H1 (cell line): ENCODE measurements around the gene ADIPOQ. TPM values are rescaled to one million over a fixed set of nuclear protein-coding genes. Genes with fewer than 3 reads are reported as not detected.
"Not testable (repeated sequence)": the region's sequence is repeated elsewhere in the genome, so short reads cannot be mapped to it uniquely, and the experiment has no call there.

Source experiments
- CTCF ChIA-PET: fragments of 300-600 bp; sonication (Branson Sonifier 250); formaldehyde crosslinking; loops from one replicate; lab custom pipeline; 2021; ENCODE audit not compliant: partially characterized antibody; lab: Charles Lee
- POLR2A ChIA-PET: fragments of 300-600 bp; sonication (Branson Sonifier 250); formaldehyde crosslinking; loops from one replicate; lab custom pipeline; 2021; ENCODE audit warnings: inconsistent platforms; ENCODE audit not compliant: partially characterized antibody; lab: Charles Lee
- DNase-seq, 2 experiments: peaks; one replicate each; pipeline versions ENCODE4 v3.0.0 to v3.0.0-alpha.2; 2010 to 2022; ENCODE audit warnings: low spot score in 2 of 2, low read depth in 1 of 2, mixed read lengths in 1 of 2
- FAIRE-seq: peaks from 2 replicates; lab custom pipeline; 2011; peaks lifted over from hg19 to GRCh38; lab: Jason Lieb, UNC
- H2AFZ ChIP-seq: 2 replicates; pipeline ENCODE4 v1.8.1; 2012; ENCODE audit warnings: low read length, inconsistent platforms
- H2AK5ac ChIP-seq: 2 replicates; pipeline ENCODE4 v1.6.1; 2013; ENCODE audit warnings: low read depth, low read length
- H2BK120ac ChIP-seq: replicated peaks from 2 replicates; pipeline ENCODE3; 2013; ENCODE audit warnings: low read depth, low read length, inconsistent platforms
- H2BK12ac ChIP-seq: 2 replicates; pipeline ENCODE4 v1.6.1; 2013; ENCODE audit warnings: low read depth, low read length
- H2BK15ac ChIP-seq: 2 replicates; pipeline ENCODE4 v1.6.1; 2013; ENCODE audit warnings: low read length
- H2BK20ac ChIP-seq: 2 replicates; pipeline ENCODE4 v1.6.1; 2013; ENCODE audit warnings: low read length
- H2BK5ac ChIP-seq: 2 replicates; pipeline ENCODE4 v1.6.1; 2013; ENCODE audit warnings: low read depth, low read length
- H3K14ac ChIP-seq: 2 replicates; pipeline ENCODE4 v1.6.1; 2013; ENCODE audit warnings: inconsistent platforms; ENCODE audit not compliant: insufficient read length
- H3K18ac ChIP-seq: 2 replicates; pipeline ENCODE4 v1.6.1; 2013; ENCODE audit warnings: low read length; ENCODE audit errors: extremely low read depth
- H3K23ac ChIP-seq: 2 replicates; pipeline ENCODE4 v1.6.1; 2013; ENCODE audit warnings: inconsistent platforms; ENCODE audit not compliant: insufficient read length
- H3K23me2 ChIP-seq: 2 replicates; pipeline ENCODE4 v1.6.1; 2013; ENCODE audit warnings: low read depth, low read length
- H3K27ac ChIP-seq: 2 replicates; pipeline ENCODE4 v1.6.1; 2011; ENCODE audit warnings: low read depth, low read length, inconsistent platforms
- H3K27me3 ChIP-seq, 4 experiments: replicated peaks in 1 of 4; 1 replicate in 1 of 4; 2 replicates in 3 of 4; pipeline versions ENCODE4 v1.6.1 to v1.8.1; 2011 to 2013; ENCODE audit warnings: low read length in 3 of 4, mild to moderate bottlenecking in 3 of 4, inconsistent platforms in 2 of 4, mixed read lengths in 2 of 4, moderate library complexity in 1 of 4; ENCODE audit not compliant: control insufficient read depth in 3 of 4, insufficient read depth in 3 of 4; ENCODE audit errors: extremely low read depth in 1 of 4
- H3K36me3 ChIP-seq, 4 experiments: 2 replicates each; pipeline versions ENCODE4 v1.6.1 to v1.8.1; 2011 to 2013; ENCODE audit warnings: mild to moderate bottlenecking in 4 of 4, low read length in 3 of 4, moderate library complexity in 2 of 4, control low read depth in 1 of 4, inconsistent platforms in 1 of 4; ENCODE audit not compliant: insufficient read depth in 4 of 4, control insufficient read depth in 2 of 4
- H3K4ac ChIP-seq: replicated peaks from 2 replicates; pipeline ENCODE3; 2013; ENCODE audit warnings: low read length, low read depth, mixed read lengths, inconsistent platforms; ENCODE audit not compliant: insufficient read length
- H3K4me1 ChIP-seq, 4 experiments: replicated peaks in 1 of 4; 1 replicate in 1 of 4; 2 replicates in 3 of 4; pipeline versions ENCODE4 v1.6.1 to v1.8.1; 2011 to 2013; ENCODE audit warnings: low read length in 3 of 4, inconsistent platforms in 2 of 4, mixed read lengths in 1 of 4; ENCODE audit not compliant: insufficient read depth in 4 of 4, control insufficient read depth in 3 of 4
- H3K4me2 ChIP-seq, 2 experiments: 2 replicates each; pipeline versions ENCODE4 v1.6.1 to v1.8.1; 2011 to 2013; ENCODE audit warnings: low read depth in 2 of 2, low read length in 2 of 2, control low read depth in 1 of 2, inconsistent platforms in 1 of 2, mild to moderate bottlenecking in 1 of 2; ENCODE audit not compliant: insufficient read depth in 1 of 2
- H3K4me3 ChIP-seq, 4 experiments: fragments of 200-600, 300-600 bp in 1 of 4; sonication (generic), shearing (Covaris generic), sonication (Bioruptor Twin) in 1 of 4; 2 replicates each; pipeline versions ENCODE4 v1.5.1 to v1.8.1; 2011 to 2016; ENCODE audit warnings: low read length in 4 of 4, low read depth in 3 of 4, control low read depth in 2 of 4, inconsistent platforms in 2 of 4, mild to moderate bottlenecking in 2 of 4, mixed read lengths in 1 of 4, moderate library complexity in 1 of 4; ENCODE audit not compliant: insufficient read depth in 2 of 4; ENCODE audit errors: extremely low read depth in 1 of 4
- H3K56ac ChIP-seq: replicated peaks from 2 replicates; pipeline ENCODE3; 2013; ENCODE audit warnings: low read depth, mild to moderate bottlenecking, mixed read lengths, low read length, inconsistent platforms; ENCODE audit not compliant: insufficient read length
- H3K79me1 ChIP-seq: 2 replicates; pipeline ENCODE4 v1.6.1; 2013; ENCODE audit warnings: low read depth, low read length, control low read depth
- H3K79me2 ChIP-seq, 2 experiments: 2 replicates each; pipeline versions ENCODE4 v1.6.1 to v1.8.1; 2012 to 2013; ENCODE audit warnings: low read length in 2 of 2, mild to moderate bottlenecking in 2 of 2, inconsistent platforms in 1 of 2; ENCODE audit not compliant: insufficient read depth in 2 of 2, control insufficient read depth in 1 of 2
- H3K9ac ChIP-seq, 4 experiments: replicated peaks in 1 of 4; 1 replicate in 1 of 4; 2 replicates in 3 of 4; pipeline versions ENCODE4 v1.6.1 to v1.8.1; 2011 to 2013; ENCODE audit warnings: low read depth in 3 of 4, low read length in 3 of 4, control low read depth in 2 of 4, mild to moderate bottlenecking in 2 of 4, moderate library complexity in 2 of 4, inconsistent platforms in 1 of 4; ENCODE audit errors: extremely low read depth in 1 of 4
- H3K9me3 ChIP-seq, 2 experiments: 2 replicates each; pipeline versions ENCODE4 v1.6.1 to v1.8.1; 2012 to 2013; ENCODE audit warnings: mild to moderate bottlenecking in 2 of 2, moderate library complexity in 2 of 2, control low read depth in 1 of 2, inconsistent platforms in 1 of 2, low read depth in 1 of 2, low read length in 1 of 2, mixed read lengths in 1 of 2; ENCODE audit not compliant: insufficient read depth in 2 of 2
- H4K20me1 ChIP-seq, 2 experiments: replicated peaks in 1 of 2; 2 replicates each; pipeline versions ENCODE3 to v1.8.1; 2011 to 2013; ENCODE audit warnings: inconsistent platforms in 2 of 2, low read length in 2 of 2, mild to moderate bottlenecking in 1 of 2; ENCODE audit not compliant: insufficient read depth in 2 of 2, control insufficient read depth in 1 of 2
- H4K5ac ChIP-seq: 2 replicates; pipeline ENCODE4 v1.6.1; 2013; ENCODE audit warnings: low read length, low read depth, mixed read lengths, inconsistent platforms; ENCODE audit not compliant: insufficient read length
- H4K8ac ChIP-seq: 2 replicates; pipeline ENCODE4 v1.8.0; 2013; ENCODE audit warnings: mild to moderate bottlenecking, moderate library complexity, low read length, inconsistent platforms; ENCODE audit not compliant: insufficient read depth; ENCODE audit errors: extremely low read depth
- H4K91ac ChIP-seq: replicated peaks from 2 replicates; pipeline ENCODE3; 2013; ENCODE audit warnings: low read length, mixed read lengths, inconsistent platforms; ENCODE audit not compliant: insufficient read length
- WGBS, 2 experiments: shearing (Covaris generic) in 1 of 2; methylation state at CpG; one replicate each; pipeline versions ENCODE4 v1.1.6 to v1.1.7; 2013 to 2015; ENCODE audit warnings: low lambda C conversion rate in 2 of 2, mixed read lengths in 2 of 2, inconsistent platforms in 1 of 2, low coverage in 1 of 2, missing lambda C conversion rate in 1 of 2; ENCODE audit not compliant: insufficient replicate concordance in 2 of 2, insufficient coverage in 1 of 2, insufficient read length in 1 of 2; ENCODE audit errors: extremely low coverage in 1 of 2, missing lambda C conversion rate in 1 of 2; 5-methylcytosine and 5-hydroxymethylcytosine counted together
- polyA plus RNA-seq, 7 experiments: library from polyadenylated mRNA; depleted of rRNA in 3 of 7; stranded (reverse) in 5 of 7; unstranded in 2 of 7; fragments of >200 nt in 5 of 7; fragments of 200-250 nt in 2 of 7; gene quantifications; 1 replicate in 5 of 7; 2 replicates in 1 of 7; 4 replicates in 1 of 7; pipeline versions ENCODE4 v1.2.1 to v1.2.3, GENCODE V29; 2011 to 2013; ENCODE audit warnings: missing spikeins in 2 of 7, mixed read lengths in 2 of 7
- total RNA-seq: library from RNA; stranded (reverse); fragmentation: NEBNext Ultra II Directional; extraction: Animal tissue kit (Norgen Biotek cat#: 25700); gene quantifications from 2 replicates; pipeline ENCODE4 v1.2.1, GENCODE V29; 2021

The ADIPOQ gene
- total and polyA plus RNA-seq, 2 of the 8 experiments (the other 6 are each of a cell fraction or from before 2014, with no cell fraction given) = not detected

GRCh38 chr3:186803447-186803846 lies 39.1 kb upstream of the ADIPOQ start:
- H2BK12ac ChIP-seq, H3K23ac ChIP-seq, FAIRE-seq, H4K20me1 ChIP-seq, H4K91ac ChIP-seq, H3K18ac ChIP-seq, H3K27ac ChIP-seq, H3K9me3 ChIP-seq, H3K4me1 ChIP-seq, H4K8ac ChIP-seq, H3K4ac ChIP-seq, H3K4me3 ChIP-seq, H4K5ac ChIP-seq, H3K14ac ChIP-seq, H3K4me2 ChIP-seq, DNase-seq, H2BK15ac ChIP-seq, H3K27me3 ChIP-seq, H3K9ac ChIP-seq, H2AK5ac ChIP-seq, H2AFZ ChIP-seq, H2BK120ac ChIP-seq, H3K79me1 ChIP-seq, H3K56ac ChIP-seq, H2BK5ac ChIP-seq, H2BK20ac ChIP-seq: not testable (repeated sequence)
- ChIA-PET CTCF (interaction anchor here (0.6 to 1.2 kb wide), 3 partner anchors 11 to 134 kb away, joined by 3 to 4 read pairs (median 3); no protein-coding TSS in a partner anchor), POLR2A (interaction anchor here (1.7 to 12.4 kb wide), 3 partner anchors 13 to 19 kb away, joined by 6 to 166 read pairs (median 116); partner anchors contain the start of gene EIF4A2)
- Histone ChIP-seq H3K23me2 (peaks cover 11% of the 10 kb centered on the region), H3K36me3 (peaks cover 11 to 65% (median 41%) of the 10 kb centered on the region in 4 experiments; a peak in 7 of 8 replicates), H3K79me2 (peaks cover 0 to 22% of the 10 kb centered on the region in 2 experiments; a peak in 2 of 4 replicates)
- 96% methylated on average over 4 of the region's 4 CpGs; no CpG with 5 or more reads in 1 of the 2 experiments for WGBS, 2 experiments
